Measurements from ENCODE around the gene EDDM13.

The EDDM13 gene

GRCh38 chr19:56272161-56272798, at the start of gene EDDM13:
TSS of gene EDDM13 (plus strand) at chr19:56272748. CDS start at chr19:56272835, 87 bp downstream.
- H3K4me3 ChIP-seq (ENCODE audit: low read length) = no peak within 1 kb of the TSS
- H3K9me2 ChIP-seq (replicated peaks; ENCODE audit: control insufficient read depth, low read length) = no peaks in the 10 kb centered on the region
- H3K27ac ChIP-seq (ENCODE audit: low read depth, low read length) = no peak within 1 kb of the TSS
- no peak within 1 kb of the TSS for H3K4me2 ChIP-seq (ENCODE audit: low read length)
- no peaks in the 10 kb centered on the region for H3K27me3 ChIP-seq (ENCODE audit: control insufficient read depth, low read length)
- H3K36me3 ChIP-seq (ENCODE audit: control insufficient read depth, low read length) = no peaks in the 10 kb centered on the region
- H4K20me1 ChIP-seq (ENCODE audit: control insufficient read depth, insufficient read depth, low read depth, low read length) = no peaks in the 10 kb centered on the region
- no peaks in the 10 kb centered on the region for H3K79me2 ChIP-seq (ENCODE audit: control insufficient read depth, low read length)
- no peaks in the 10 kb centered on the region for H3K9me3 ChIP-seq (ENCODE audit: control insufficient read depth, insufficient read depth, low read length)
- no peaks in the 10 kb centered on the region for H3K4me1 ChIP-seq (ENCODE audit: control insufficient read depth, low read length)
- TF ChIP-seq CTCF (IDR thresholded peaks at IDR 0.05; ENCODE audit: low read depth, low read length, poor library complexity, severe bottlenecking) (no peak), EZH2phosphoT487 (IDR thresholded peaks at IDR 0.05; ENCODE audit: borderline replicate concordance, low read length) (no peak)
- H3F3A ChIP-seq (ENCODE audit: control insufficient read depth, insufficient read depth) = no peaks in the 10 kb centered on the region

- no peaks in the 10 kb centered on the region for H4K20me1 ChIP-seq (ENCODE audit: control insufficient read depth, insufficient read depth, low read depth, low read length)
- H3F3A ChIP-seq (ENCODE audit: control insufficient read depth, insufficient read depth) = no peaks in the 10 kb centered on the region
- no peak overlapping the region for H3K4me2 ChIP-seq (ENCODE audit: low read length)
- no peak overlapping the region for H3K4me3 ChIP-seq (ENCODE audit: low read length)
- H3K4me1 ChIP-seq (ENCODE audit: control insufficient read depth, low read length) = no peaks in the 10 kb centered on the region
- H3K27ac ChIP-seq (ENCODE audit: low read depth, low read length) = no peak overlapping the region
- H3K36me3 ChIP-seq (ENCODE audit: control insufficient read depth, low read length) = no peaks in the 10 kb centered on the region
- H3K9me2 ChIP-seq (replicated peaks; ENCODE audit: control insufficient read depth, low read length) = no peaks in the 10 kb centered on the region
- no peaks in the 10 kb centered on the region for H3K9me3 ChIP-seq (ENCODE audit: control insufficient read depth, insufficient read depth, low read length)
- H3K79me2 ChIP-seq (ENCODE audit: control insufficient read depth, low read length) = no peaks in the 10 kb centered on the region
- no peaks in the 10 kb centered on the region for H3K27me3 ChIP-seq (ENCODE audit: control insufficient read depth, low read length)
- TF ChIP-seq EZH2phosphoT487 (IDR thresholded peaks at IDR 0.05; ENCODE audit: borderline replicate concordance, low read length) (no peak), CTCF (IDR thresholded peaks at IDR 0.05; ENCODE audit: low read depth, low read length, poor library complexity, severe bottlenecking) (no peak)
Measured at GRCh38 chr19:56222901-56223300, 49.6 kb upstream of the EDDM13 start.

GRCh38 chr19:56223481-56223880, 49.1 kb upstream of the EDDM13 start:
- H3K27me3 ChIP-seq (ENCODE audit: control insufficient read depth, low read length) = no peaks in the 10 kb centered on the region
- H4K20me1 ChIP-seq (ENCODE audit: control insufficient read depth, insufficient read depth, low read depth, low read length) = no peaks in the 10 kb centered on the region
- TF ChIP-seq CTCF (IDR thresholded peaks at IDR 0.05; ENCODE audit: low read depth, low read length, poor library complexity, severe bottlenecking) (no peak), EZH2phosphoT487 (IDR thresholded peaks at IDR 0.05; ENCODE audit: borderline replicate concordance, low read length) (no peak)
- no peaks in the 10 kb centered on the region for H3K4me1 ChIP-seq (ENCODE audit: control insufficient read depth, low read length)
- H3K9me3 ChIP-seq (ENCODE audit: control insufficient read depth, insufficient read depth, low read length) = no peaks in the 10 kb centered on the region
- no peak overlapping the region for H3K27ac ChIP-seq (ENCODE audit: low read depth, low read length)
- H3K36me3 ChIP-seq (ENCODE audit: control insufficient read depth, low read length) = no peaks in the 10 kb centered on the region
- H3K4me2 ChIP-seq (ENCODE audit: low read length) = no peak overlapping the region
- no peaks in the 10 kb centered on the region for H3K79me2 ChIP-seq (ENCODE audit: control insufficient read depth, low read length)
- H3K4me3 ChIP-seq (ENCODE audit: low read length) = no peak overlapping the region
- H3F3A ChIP-seq (ENCODE audit: control insufficient read depth, insufficient read depth) = no peaks in the 10 kb centered on the region
- no peaks in the 10 kb centered on the region for H3K9me2 ChIP-seq (replicated peaks; ENCODE audit: control insufficient read depth, low read length)

Data from DOHH2 (cell line).